ENCODE data around the gene FGFRL1.
A peak's percentile ranks its signal among the peaks of the same experiment; 100 is the strongest.
"Not testable (repeated sequence)": the region's sequence is repeated elsewhere in the genome, so short reads cannot be mapped to it uniquely, and the experiment has no call there.

Gene FGFRL1

DNA sequence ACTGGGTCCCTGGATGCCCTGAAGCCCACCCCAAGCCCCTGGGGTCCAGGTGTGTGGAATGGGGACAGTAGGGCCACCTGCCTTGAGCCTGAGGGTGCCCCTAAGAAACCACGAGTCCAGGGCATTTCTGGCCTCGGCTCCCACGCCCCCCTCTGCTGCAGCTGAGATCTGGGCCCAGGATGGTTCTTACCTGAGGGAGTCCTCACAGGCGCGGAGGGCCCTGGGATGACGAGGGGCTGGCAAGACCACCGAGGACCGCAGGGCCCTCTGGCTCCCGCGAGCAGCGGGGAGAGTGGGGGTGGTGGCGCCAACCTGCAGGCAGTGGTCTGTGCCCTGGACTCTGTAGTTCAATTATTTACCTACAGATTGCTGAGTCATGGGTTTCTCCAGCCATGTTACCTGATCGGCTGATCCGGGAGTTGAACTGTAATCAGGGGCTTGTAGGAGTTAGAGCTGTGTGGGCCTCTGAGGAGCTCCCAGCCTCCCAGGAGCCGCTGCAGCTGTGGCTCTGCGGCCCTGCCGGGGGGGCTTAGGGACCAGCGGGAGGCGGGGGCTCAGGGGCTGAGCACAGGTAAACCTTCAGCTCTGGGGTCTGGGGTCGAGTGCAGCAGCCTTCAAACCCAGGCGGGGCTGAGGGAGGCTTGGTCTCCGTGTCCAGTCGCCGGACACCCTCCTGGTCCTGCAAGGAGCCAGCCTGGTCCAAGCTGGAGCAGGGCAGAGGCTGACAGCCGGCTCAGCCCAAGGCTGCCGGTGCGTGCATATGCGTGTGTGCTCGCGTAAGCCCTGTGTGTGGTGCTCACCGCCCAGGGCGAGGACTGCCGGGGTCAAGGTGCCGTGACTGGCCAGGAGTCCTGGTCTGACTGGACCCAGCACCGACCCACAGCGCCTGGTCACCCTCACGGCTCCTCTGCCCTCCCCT is 18.1 kb upstream of the FGFRL1 start, which contains the start of gene SLC26A1:
Gene SLC26A1, minus strand, starts transcription at position 294 of the 919 bp plus-strand sequence. CDS start 1,701 bp downstream, outside the sequence.
- no peak for DNase-seq

DNA sequence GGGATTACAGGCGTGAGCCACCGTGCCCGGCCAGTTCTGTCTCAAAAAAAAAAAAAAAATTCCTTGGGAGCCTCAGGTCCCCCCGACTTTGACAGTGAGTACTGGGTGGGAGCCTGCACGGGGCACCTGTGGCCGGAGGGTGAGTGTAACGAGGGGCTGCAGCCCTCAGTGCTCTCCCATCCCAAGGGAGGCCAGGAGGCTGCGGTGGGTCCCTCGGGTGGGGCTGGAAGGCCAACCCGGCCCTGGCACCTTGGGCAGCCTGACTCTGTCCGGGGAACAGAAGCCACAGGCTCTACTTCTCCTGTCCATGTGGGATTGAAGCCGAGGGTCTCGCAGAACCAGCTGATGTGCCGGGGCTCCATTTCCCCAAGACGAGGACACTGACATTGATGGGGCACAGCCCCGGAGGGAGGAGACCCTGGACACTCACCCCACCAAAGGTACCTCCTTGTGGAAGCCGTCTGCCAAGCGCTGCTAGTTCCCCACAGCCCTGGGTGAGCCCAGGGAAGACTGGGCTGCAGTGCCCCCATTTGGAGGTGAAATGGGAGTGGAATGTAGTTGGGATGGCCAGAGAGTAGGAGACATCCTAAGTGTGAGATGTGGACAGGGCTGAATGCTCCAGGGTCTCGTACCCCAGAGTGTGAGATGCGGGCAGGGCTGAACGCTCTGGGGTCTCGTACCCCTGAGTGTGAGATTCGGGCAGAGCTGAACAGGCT is 16.0 kb upstream of the FGFRL1 start:
- DNase-seq: no peak

- no peak for DNase-seq
Observed at GRCh38 chr4:996030-996996, 15.1 kb upstream of the FGFRL1 start.

DNA sequence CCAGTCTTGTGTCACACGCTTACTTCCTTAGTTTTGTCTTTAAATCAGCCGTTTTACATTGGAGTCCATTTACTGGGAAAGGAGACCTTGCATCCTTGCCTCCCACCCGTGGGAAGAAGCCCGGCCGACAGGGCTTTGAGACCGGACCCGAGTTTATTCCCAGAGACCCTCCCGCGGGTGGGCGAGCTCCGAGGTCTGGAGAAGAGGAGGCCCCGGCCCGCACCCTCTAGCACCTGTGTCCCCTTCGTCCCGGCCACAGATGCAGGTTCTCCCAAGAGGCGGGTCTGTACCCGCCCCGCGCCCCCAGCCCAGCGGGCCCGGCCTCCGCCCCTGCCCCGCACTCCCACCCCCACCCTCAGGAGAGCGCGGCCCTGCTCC is 14.4 kb upstream of the FGFRL1 start:
- no peak for DNase-seq

DNA sequence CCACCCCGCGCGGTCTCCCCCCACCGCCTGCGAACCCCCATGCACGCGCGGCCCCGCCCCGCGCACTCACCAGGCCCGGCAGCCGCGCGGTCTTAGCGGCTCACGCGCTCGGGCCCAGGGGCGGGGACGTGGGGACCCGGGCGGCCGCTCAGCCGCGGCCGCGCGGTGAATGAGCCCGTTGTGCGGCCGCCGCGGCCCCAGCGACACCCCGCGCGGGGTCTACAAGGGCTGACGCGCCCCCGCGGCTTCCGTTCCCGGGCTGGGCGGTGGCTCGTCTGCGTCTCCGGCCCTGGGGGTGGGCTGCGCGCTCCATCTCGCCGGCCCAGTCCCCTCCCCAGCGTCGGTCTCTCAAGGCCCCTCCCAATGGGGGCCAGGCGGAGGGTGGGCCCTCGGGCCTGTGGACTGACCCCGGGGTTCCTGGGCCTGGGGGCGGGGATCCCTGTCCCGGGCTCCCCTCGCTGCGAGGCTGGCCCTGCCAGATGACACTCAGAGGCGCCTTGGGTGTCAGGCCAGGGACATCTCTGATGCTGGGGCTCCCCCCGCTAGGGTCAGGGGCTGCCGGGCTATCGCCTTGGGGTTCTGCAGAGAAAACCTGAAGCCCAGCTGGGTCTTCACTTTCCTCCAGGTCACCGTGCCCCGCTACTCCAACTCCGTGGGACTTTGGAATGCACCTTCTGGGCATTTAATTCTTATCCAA is 13.9 kb upstream of the FGFRL1 start:
- no peak for DNase-seq

DNA sequence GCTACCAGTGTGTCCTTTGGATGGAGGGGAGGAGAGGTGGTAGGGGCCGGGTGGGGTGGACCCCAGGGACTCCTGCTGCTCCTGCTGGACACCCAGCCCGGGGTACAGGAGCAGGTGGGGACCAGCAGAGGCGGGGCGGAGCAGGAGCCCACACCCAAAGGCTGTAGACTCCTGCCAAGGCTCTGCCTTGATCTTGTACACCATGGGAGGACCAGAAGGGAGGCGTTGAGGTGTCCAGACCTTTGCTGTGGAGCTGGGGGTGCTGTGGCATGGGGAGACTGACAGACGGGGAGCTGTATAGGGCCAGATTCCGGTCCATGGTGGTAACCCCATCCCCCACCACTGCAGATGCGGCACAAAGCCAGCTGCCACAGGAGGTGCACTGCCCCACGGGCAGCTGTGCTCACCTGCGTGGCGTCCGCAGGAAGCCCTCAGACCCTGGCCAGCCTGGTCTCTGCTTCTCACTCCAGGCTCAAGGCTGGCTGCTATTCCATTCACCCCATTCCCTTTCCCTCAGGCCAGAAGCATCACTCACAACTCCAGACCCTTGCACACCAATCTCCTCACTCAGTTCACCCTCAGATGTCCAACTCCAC is 13.2 kb upstream of the FGFRL1 start:
- DNase-seq: no peak

GRCh38 chr4:999240-999863 is 12.1 kb upstream of the FGFRL1 start:
- not testable (repeated sequence) for DNase-seq

DNA sequence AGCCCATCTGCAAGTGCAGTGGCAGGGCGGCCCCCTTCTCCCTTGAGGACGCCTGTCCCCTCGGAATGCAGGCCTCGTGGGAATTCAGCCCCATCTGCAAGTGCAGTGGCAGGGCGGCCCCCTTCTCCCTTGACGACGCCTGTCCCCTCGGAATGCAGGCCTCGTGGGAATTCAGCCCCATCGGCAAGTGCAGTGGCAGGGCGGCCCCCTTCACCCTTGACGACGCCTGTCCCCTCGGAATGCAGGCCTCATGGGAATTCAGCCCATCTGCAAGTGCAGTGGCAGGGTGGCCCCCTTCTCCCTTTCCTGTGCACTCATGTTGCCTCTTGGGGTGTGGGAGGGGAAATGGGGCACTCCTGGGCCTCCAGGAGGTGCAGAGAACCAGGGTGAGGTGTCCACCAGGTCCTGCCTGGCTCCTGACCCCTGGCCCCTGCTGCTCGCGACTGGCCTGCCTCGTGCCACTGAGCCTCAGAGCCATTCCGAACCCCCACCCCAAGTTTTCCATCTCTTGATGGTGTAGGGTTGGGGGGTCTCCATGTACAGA is 11.5 kb upstream of the FGFRL1 start:
- no peak for DNase-seq

- no peak for DNase-seq
Observed at GRCh38 chr4:1000686-1001260, 10.7 kb upstream of the FGFRL1 start.

- DNase-seq: no peak
Observed at GRCh38 chr4:1001561-1002130, 9.8 kb upstream of the FGFRL1 start.

DNA sequence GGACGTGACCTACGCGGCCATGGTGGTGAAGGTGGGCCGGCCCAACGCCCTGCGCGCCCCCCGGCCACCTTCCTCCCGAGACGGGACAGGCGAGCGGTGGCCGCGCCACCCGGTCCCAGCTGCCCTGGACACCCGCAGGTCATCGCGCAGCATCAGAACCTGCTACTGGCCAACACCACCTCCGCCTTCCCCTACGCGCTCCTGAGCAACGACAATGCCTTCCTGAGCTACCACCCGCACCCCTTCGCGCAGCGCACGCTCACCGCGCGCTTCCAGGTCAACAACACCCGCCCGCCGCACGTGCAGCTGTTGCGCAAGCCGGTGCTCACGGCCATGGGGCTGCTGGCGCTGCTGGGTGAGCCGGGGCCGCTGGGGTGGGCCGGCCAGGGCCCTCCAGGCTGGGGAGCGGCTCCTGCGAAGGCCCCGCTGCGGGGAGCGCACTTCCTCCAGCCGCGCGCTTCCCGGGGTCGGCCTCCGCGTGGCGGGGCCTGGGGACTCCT is 9.2 kb upstream of the FGFRL1 start:
- no peak for DNase-seq

- no peak for DNase-seq
Observed at GRCh38 chr4:1002631-1003251, 8.7 kb upstream of the FGFRL1 start.

DNA sequence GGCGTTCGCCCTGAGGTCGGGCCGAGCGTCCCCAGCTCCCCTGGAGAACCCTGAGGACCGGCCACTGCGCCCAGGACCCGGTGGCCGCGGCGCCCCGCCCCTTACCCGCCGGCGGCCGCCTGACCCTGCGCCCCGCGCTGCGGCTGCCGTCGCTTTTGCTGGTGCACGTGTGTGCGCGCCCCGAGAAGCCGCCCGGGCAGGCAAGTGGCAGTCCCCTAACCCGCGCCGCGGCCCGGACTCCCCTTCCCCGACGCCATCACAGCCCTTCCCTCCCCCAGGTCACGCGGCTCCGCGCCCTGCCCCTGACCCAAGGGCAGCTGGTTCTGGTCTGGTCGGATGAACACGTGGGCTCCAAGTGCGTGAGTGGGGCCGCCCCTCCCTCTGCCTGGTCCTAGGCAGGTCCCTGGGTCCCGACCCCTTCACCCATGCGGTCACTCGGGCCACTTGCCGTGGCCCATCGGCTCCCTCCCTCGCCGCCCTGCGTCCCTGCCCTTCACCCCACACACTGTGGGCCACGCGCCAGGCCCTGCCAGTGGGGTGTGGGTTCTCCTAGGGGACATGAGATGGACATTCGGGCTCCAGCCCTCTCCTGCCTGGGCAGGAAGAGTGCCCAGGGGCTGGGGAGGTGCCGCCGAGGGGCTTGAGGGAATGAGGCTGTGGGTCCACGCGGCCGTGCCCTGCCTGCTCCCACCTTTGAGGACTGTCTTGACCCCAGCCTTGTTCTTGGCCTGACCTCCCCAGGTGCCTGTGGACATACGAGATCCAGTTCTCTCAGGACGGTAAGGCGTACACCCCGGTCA is 8.0 kb upstream of the FGFRL1 start:
- no peak for DNase-seq

DNA sequence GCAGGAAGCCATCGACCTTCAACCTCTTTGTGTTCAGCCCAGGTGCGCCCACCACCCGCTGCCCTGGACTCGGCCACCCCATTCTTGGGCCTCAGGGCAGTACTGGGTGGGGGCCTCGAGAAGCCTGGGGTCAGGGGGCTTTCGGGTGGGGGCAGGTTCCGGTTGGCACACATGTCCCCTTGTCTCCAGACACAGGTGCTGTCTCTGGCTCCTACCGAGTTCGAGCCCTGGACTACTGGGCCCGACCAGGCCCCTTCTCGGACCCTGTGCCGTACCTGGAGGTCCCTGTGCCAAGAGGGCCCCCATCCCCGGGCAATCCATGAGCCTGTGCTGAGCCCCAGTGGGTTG is 7.4 kb upstream of the FGFRL1 start:
- no peak for DNase-seq

GRCh38 chr4:1004557-1005485 is 6.6 kb upstream of the FGFRL1 start:
- no peak for DNase-seq

DNA sequence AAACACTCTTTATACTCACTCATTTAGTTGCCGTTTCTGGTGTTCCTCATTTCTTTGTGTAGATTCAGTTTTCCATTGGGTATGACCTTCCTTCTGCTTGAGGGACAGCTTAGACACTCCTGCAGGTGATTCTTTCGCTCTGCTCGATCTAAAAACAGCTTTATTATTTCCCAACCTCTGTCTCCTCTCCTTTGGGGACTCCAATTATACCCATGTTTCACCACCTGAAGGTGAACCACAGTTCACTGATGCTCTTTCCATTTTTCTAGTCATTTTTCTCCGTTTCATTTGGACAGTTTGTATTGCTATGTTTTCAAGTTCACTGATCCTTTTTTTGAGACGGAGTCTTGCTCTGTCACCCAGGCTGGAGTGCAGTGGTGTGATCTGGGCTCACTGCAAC is 4.6 kb upstream of the FGFRL1 start:
- DNase-seq: no peak

- peak; percentile 35 for DNase-seq
Observed at GRCh38 chr4:1008840-1009541, 2.4 kb upstream of the FGFRL1 start.
